HEK293 (cell line): Measurements from ENCODE around the gene MST1R.

ENCODE experiments used
- CTCF ChIA-PET: fragments of 350-600 bp; formaldehyde crosslinking; extraction: SDS; loops from one replicate; lab custom pipeline; 2021; ENCODE audit warnings: antibody characterized with exemption; lab: Yijun Ruan, JAX
- POLR2A ChIA-PET: fragments of 300-600 bp; formaldehyde crosslinking; extraction: SDS; loops from one replicate; lab custom pipeline; 2020; ENCODE audit warnings: antibody characterized with exemption, inconsistent platforms; lab: Yijun Ruan, JAX
- H3K27ac ChIP-seq: fragments of 200-500 bp; sonication (Bioruptor generic); 2 replicates; pipeline ENCODE4 v1.5.1; 2014; ENCODE audit warnings: low read depth, low read length, control low read depth, inconsistent platforms; ENCODE audit errors: extremely low read depth
- H3K36me3 ChIP-seq, 2 experiments: fragments of 200-500 bp in 1 of 2; sonication (Bioruptor generic) in 1 of 2; 1 replicate in 1 of 2; 2 replicates in 1 of 2; pipeline ENCODE4 v1.5.1; 2014 to 2017; ENCODE audit warnings: inconsistent platforms in 2 of 2, low read length in 2 of 2; ENCODE audit not compliant: control insufficient read depth in 2 of 2, insufficient read depth in 1 of 2
- H3K4me1 ChIP-seq: fragments of 200-500 bp; sonication (Bioruptor generic); 2 replicates; pipeline ENCODE4 v1.5.1; 2014; ENCODE audit warnings: mild to moderate bottlenecking, low read length, inconsistent platforms; ENCODE audit not compliant: control insufficient read depth, insufficient read depth
- H3K4me3 ChIP-seq: 2 replicates; pipeline ENCODE4 v1.5.1; 2011; ENCODE audit warnings: low read depth, mild to moderate bottlenecking, control low read depth, low read length, moderate library complexity
- H3K9me3 ChIP-seq: fragments of 200-500 bp; sonication (Bioruptor generic); 2 replicates; pipeline ENCODE4 v1.5.1; 2014; ENCODE audit warnings: low read depth, low read length, inconsistent platforms; ENCODE audit not compliant: control insufficient read depth, insufficient read depth
- EGR2 ChIP-seq: fragments of 450-650 bp; formaldehyde crosslinking; IDR thresholded peaks from 2 replicates; pipeline ENCODE4 v1.5.1; 2016; ENCODE audit warnings: low read depth, missing biosample characterization, missing genetic modification characterization
- HOXA7 ChIP-seq: sonication (generic); formaldehyde crosslinking; IDR thresholded peaks from 2 replicates; pipeline ENCODE4 v1.8.1; 2022; ENCODE audit warnings: missing genetic modification reagents, borderline replicate concordance
- IKZF3 ChIP-seq: fragments of 450-650 bp; IDR thresholded peaks from 2 replicates; pipeline ENCODE4 v1.5.0; 2018; ENCODE audit warnings: missing biosample characterization, mild to moderate bottlenecking, missing genetic modification characterization, moderate library complexity
- RBAK ChIP-seq: fragments of 450-650 bp; formaldehyde crosslinking; IDR thresholded peaks from 2 replicates; pipeline ENCODE4 v1.5.1; 2016; ENCODE audit warnings: missing biosample characterization, missing genetic modification characterization
- ZBTB7A ChIP-seq: fragments of 450-650 bp; formaldehyde crosslinking; IDR thresholded peaks from 2 replicates; pipeline ENCODE4 v1.5.1; 2016; ENCODE audit warnings: low read depth, missing biosample characterization, missing genetic modification characterization
- ZFHX2 ChIP-seq: fragments of 450-650 bp; formaldehyde crosslinking; conservative IDR thresholded peaks from 2 replicates; pipeline ENCODE4 v1.5.1; 2016; ENCODE audit warnings: missing biosample characterization, missing genetic modification characterization
- ZIC2 ChIP-seq: fragments of 450-650 bp; formaldehyde crosslinking; IDR thresholded peaks from 2 replicates; pipeline ENCODE4 v1.5.1; 2016; ENCODE audit warnings: missing biosample characterization, missing genetic modification characterization
- ZNF114 ChIP-seq: fragments of 450-650 bp; formaldehyde crosslinking; IDR thresholded peaks from 2 replicates; pipeline ENCODE4 v1.5.0; 2017; ENCODE audit warnings: missing biosample characterization, missing genetic modification characterization
- ZNF155 ChIP-seq: fragments of 450-650 bp; formaldehyde crosslinking; IDR thresholded peaks from 2 replicates; pipeline ENCODE4 v1.5.1; 2016; ENCODE audit warnings: missing biosample characterization, missing genetic modification characterization
- ZNF266 ChIP-seq: fragments of 450-650 bp; formaldehyde crosslinking; IDR thresholded peaks from 2 replicates; pipeline ENCODE4 v1.5.1; 2016; ENCODE audit warnings: missing biosample characterization, missing genetic modification characterization, low read depth
- ZNF274 ChIP-seq, 2 experiments: fragments of 200-500 bp in 1 of 2; fragments of 450-650 bp in 1 of 2; sonication (Bioruptor generic) in 1 of 2; formaldehyde crosslinking in 1 of 2; IDR thresholded peaks; 2 replicates each; pipeline versions ENCODE4 v1.5.1 to v1.6.1; 2014 to 2016; ENCODE audit warnings: borderline replicate concordance in 1 of 2, inconsistent platforms in 1 of 2, low read length in 1 of 2, missing biosample characterization in 1 of 2, missing genetic modification characterization in 1 of 2
- ZNF341 ChIP-seq: fragments of 450-650 bp; formaldehyde crosslinking; IDR thresholded peaks from 2 replicates; pipeline ENCODE4; 2016; ENCODE audit warnings: low read depth, missing biosample characterization, missing genetic modification characterization
- ZNF350 ChIP-seq: fragments of 450-650 bp; formaldehyde crosslinking; IDR thresholded peaks from 2 replicates; pipeline ENCODE4 v1.5.0; 2017; ENCODE audit warnings: missing biosample characterization, mild to moderate bottlenecking, missing genetic modification characterization
- ZNF394 ChIP-seq: fragments of 450-650 bp; formaldehyde crosslinking; IDR thresholded peaks from 2 replicates; pipeline ENCODE4 v1.5.1; 2016; ENCODE audit warnings: missing biosample characterization, missing genetic modification characterization, mild to moderate bottlenecking, moderate library complexity, borderline replicate concordance
- ZNF529 ChIP-seq: fragments of 450-650 bp; formaldehyde crosslinking; IDR thresholded peaks from 2 replicates; pipeline ENCODE4 v1.5.1; 2017; ENCODE audit warnings: missing genetic modification characterization, missing biosample characterization; ENCODE audit not compliant: insufficient replicate concordance
- ZNF548 ChIP-seq: fragments of 450-650 bp; formaldehyde crosslinking; IDR thresholded peaks from 2 replicates; pipeline ENCODE4 v1.5.1; 2016; ENCODE audit warnings: missing biosample characterization, missing genetic modification characterization
- ZNF791 ChIP-seq: fragments of 450-650 bp; formaldehyde crosslinking; IDR thresholded peaks from 2 replicates; pipeline ENCODE4 v1.5.1; 2016; ENCODE audit warnings: missing biosample characterization, missing genetic modification characterization
- ZNF792 ChIP-seq: fragments of 450-650 bp; formaldehyde crosslinking; IDR thresholded peaks from 2 replicates; pipeline ENCODE4 v1.5.1; 2016; ENCODE audit warnings: missing biosample characterization, missing genetic modification characterization
- ZNF830 ChIP-seq: fragments of 450-650 bp; IDR thresholded peaks from 2 replicates; pipeline ENCODE4 v1.5.0; 2018; ENCODE audit warnings: missing biosample characterization, missing genetic modification characterization, low read depth, mild to moderate bottlenecking, moderate library complexity
- ZNF837 ChIP-seq: fragments of 450-650 bp; formaldehyde crosslinking; IDR thresholded peaks from 2 replicates; pipeline ENCODE4 v1.5.1; 2016; ENCODE audit warnings: missing biosample characterization, missing genetic modification characterization
- TF ChIP-seq, protein P1 (sequence below): fragments of 450-650 bp; formaldehyde crosslinking; IDR thresholded peaks from 2 replicates; pipeline ENCODE4 v1.5.1; 2017; ENCODE audit warnings: missing biosample characterization, missing genetic modification characterization
- TF ChIP-seq, protein P2 (sequence below): fragments of 450-650 bp; formaldehyde crosslinking; IDR thresholded peaks from 2 replicates; pipeline ENCODE4 v1.5.1; 2016; ENCODE audit warnings: missing biosample characterization, missing genetic modification characterization
- TF ChIP-seq, protein P3 (sequence below): fragments of 450-650 bp; formaldehyde crosslinking; IDR thresholded peaks from 2 replicates; pipeline ENCODE4 v1.5.1; 2017; ENCODE audit warnings: missing biosample characterization, mild to moderate bottlenecking, missing genetic modification characterization, moderate library complexity
- TF ChIP-seq, protein P4 (sequence below): fragments of 450-650 bp; formaldehyde crosslinking; IDR thresholded peaks from 2 replicates; pipeline ENCODE4 v1.5.1; 2016; ENCODE audit warnings: missing biosample characterization, missing genetic modification characterization, borderline replicate concordance

The MST1R gene

DNA sequence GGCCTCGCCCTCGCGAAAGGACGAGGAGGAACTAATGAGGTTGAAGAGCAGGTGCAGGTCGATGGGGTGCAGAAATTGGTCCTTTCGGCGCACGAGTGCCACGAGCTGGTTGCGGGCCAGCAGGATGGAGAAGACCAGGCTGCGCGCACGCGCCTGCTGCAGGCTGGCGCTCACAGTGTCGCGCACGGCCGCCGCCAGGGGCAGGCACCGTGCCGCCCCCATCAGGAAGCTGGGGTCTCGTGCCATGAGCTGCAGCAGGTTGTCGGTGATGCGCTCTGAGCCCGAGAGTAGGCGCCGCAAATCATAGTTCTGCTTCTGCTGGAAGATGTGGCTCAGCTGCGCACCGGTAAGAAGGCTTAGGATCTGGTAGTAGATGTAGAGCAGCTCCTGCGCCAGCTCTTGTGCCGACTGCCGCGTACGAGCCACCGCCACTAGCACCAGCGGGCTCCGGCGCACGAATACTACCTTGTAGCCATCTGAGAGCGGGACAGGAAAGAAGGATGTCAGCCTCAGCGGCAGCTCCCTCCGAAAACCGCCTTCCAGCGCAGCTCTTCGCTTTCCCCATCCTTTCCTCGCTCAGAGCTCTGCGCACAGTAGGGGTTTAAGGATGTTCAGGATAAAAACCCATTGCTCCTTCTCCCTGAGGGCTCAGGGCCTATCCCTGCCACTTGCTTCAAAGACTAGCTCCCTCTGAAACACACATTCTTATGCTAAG is 6.9 kb upstream of the MST1R start:
- Histone ChIP-seq H3K36me3 (peaks cover 0 to 32% of the 10 kb centered on the region in 2 experiments; a peak in 1 of 3 replicates), H3K27ac (no peak overlapping the region), H3K4me3 (no peak overlapping the region), H3K9me3 (no peaks in the 10 kb centered on the region), H3K4me1 (no peaks in the 10 kb centered on the region)
- POLR2A ChIA-PET: no interaction called here
- CTCF ChIA-PET: interaction anchor here (0.7 kb wide), 1 partner anchor 562 kb away, joined by 3 read pairs; no protein-coding TSS in a partner anchor
- no peak for TF ChIP-seq ZNF792 (tag by site-specific recombination)
- no peak for TF ChIP-seq ZNF274 (IDR thresholded peaks at IDR 0.05; ENCODE audit: low read length)
- TF ChIP-seq ZNF274 (tag by site-specific recombination; IDR thresholded peaks at IDR 0.05; ENCODE audit: borderline replicate concordance): no peak
- no peak for TF ChIP-seq ZNF394 (tag by site-specific recombination)
- TF ChIP-seq, protein P1, sequence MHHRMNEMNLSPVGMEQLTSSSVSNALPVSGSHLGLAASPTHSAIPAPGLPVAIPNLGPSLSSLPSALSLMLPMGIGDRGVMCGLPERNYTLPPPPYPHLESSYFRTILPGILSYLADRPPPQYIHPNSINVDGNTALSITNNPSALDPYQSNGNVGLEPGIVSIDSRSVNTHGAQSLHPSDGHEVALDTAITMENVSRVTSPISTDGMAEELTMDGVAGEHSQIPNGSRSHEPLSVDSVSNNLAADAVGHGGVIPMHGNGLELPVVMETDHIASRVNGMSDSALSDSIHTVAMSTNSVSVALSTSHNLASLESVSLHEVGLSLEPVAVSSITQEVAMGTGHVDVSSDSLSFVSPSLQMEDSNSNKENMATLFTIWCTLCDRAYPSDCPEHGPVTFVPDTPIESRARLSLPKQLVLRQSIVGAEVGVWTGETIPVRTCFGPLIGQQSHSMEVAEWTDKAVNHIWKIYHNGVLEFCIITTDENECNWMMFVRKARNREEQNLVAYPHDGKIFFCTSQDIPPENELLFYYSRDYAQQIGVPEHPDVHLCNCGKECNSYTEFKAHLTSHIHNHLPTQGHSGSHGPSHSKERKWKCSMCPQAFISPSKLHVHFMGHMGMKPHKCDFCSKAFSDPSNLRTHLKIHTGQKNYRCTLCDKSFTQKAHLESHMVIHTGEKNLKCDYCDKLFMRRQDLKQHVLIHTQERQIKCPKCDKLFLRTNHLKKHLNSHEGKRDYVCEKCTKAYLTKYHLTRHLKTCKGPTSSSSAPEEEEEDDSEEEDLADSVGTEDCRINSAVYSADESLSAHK (tag by site-specific recombination): no peak
- TF ChIP-seq, protein P2, sequence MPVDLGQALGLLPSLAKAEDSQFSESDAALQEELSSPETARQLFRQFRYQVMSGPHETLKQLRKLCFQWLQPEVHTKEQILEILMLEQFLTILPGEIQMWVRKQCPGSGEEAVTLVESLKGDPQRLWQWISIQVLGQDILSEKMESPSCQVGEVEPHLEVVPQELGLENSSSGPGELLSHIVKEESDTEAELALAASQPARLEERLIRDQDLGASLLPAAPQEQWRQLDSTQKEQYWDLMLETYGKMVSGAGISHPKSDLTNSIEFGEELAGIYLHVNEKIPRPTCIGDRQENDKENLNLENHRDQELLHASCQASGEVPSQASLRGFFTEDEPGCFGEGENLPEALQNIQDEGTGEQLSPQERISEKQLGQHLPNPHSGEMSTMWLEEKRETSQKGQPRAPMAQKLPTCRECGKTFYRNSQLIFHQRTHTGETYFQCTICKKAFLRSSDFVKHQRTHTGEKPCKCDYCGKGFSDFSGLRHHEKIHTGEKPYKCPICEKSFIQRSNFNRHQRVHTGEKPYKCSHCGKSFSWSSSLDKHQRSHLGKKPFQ (tag by site-specific recombination): no peak
- TF ChIP-seq, protein P3, sequence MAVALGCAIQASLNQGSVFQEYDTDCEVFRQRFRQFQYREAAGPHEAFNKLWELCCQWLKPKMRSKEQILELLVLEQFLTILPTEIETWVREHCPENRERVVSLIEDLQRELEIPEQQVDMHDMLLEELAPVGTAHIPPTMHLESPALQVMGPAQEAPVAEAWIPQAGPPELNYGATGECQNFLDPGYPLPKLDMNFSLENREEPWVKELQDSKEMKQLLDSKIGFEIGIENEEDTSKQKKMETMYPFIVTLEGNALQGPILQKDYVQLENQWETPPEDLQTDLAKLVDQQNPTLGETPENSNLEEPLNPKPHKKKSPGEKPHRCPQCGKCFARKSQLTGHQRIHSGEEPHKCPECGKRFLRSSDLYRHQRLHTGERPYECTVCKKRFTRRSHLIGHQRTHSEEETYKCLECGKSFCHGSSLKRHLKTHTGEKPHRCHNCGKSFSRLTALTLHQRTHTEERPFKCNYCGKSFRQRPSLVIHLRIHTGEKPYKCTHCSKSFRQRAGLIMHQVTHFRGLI (tag by site-specific recombination): no peak
- TF ChIP-seq, protein P4, sequence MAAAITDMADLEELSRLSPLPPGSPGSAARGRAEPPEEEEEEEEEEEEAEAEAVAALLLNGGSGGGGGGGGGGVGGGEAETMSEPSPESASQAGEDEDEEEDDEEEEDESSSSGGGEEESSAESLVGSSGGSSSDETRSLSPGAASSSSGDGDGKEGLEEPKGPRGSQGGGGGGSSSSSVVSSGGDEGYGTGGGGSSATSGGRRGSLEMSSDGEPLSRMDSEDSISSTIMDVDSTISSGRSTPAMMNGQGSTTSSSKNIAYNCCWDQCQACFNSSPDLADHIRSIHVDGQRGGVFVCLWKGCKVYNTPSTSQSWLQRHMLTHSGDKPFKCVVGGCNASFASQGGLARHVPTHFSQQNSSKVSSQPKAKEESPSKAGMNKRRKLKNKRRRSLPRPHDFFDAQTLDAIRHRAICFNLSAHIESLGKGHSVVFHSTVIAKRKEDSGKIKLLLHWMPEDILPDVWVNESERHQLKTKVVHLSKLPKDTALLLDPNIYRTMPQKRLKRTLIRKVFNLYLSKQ (tag by site-specific recombination): no peak
- no peak for TF ChIP-seq ZBTB7A (tag by site-specific recombination)
- TF ChIP-seq, all 188 proteins: peak for 0

DNA sequence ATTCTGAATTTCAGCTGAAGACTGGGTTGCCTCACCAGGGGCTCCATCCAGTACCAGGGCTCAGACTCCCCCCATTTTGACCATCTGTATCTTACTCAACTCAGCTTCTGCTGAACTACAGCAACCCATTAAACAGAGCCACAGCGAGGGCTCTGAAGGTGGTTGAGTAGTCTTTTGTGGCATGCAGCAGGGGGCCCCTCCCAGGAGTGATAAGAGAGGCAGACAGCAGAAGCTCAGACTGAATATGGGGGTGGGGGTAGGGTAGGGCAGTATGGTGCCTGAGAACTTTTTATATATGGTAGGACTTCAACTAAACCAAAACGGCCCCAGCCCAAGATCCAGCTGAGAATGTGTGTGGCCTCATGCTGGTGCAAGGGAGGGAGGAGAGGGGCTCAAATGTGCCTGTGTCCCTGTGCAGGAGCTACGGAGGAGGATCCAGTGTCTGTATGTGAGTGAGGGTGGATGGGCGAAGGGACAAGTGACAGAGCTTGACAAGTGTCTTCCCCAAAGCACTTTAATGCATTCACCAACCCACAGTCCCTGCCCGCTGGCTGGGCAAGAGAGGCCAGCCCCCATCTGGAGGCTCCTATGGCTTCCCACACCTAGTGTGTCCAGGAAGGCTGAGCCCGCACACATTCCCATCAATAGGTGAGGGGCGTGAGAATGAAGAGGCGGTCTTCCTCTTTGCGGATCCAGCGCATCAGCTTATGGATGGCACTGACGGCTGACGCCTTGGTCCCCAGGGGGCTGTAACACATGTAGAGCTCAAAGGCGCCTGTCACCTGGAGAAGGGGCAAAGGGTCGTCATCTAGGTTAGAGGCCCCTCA is 4.9 kb upstream of the MST1R start:
- ChIA-PET POLR2A (interaction anchor here (0.5 to 1.1 kb wide), 2 partner anchors 95 to 105 kb away, joined by 3 read pairs; partner anchors contain the start of genes INKA1 and UBA7), CTCF (interaction anchor here (0.6 to 1.6 kb wide), 3 partner anchors 9 to 187 kb away, joined by 3 to 4 read pairs (median 3); no protein-coding TSS in a partner anchor)
- no peak overlapping the region for H3K4me3 ChIP-seq
- H3K9me3 ChIP-seq: no peaks in the 10 kb centered on the region
- H3K36me3 ChIP-seq: peaks cover 0 to 32% of the 10 kb centered on the region in 2 experiments; a peak in 1 of 3 replicates
- H3K4me1 ChIP-seq: no peaks in the 10 kb centered on the region
- no peak overlapping the region for H3K27ac ChIP-seq
- TF ChIP-seq ZFHX2 (tag by site-specific recombination) (peak; percentile 60), ZNF341 (no peak), ZNF114 (tag by site-specific recombination) (no peak), ZNF791 (no peak), ZNF529 (tag by site-specific recombination) (no peak), ZNF548 (tag by site-specific recombination) (no peak), EGR2 (tag by site-specific recombination) (peak; percentile 79), ZNF266 (no peak), ZIC2 (tag by site-specific recombination) (peak; percentile 93), IKZF3 (tag by site-specific recombination) (no peak), RBAK (tag by site-specific recombination) (no peak), ZNF155 (tag by site-specific recombination) (no peak), ZNF837 (no peak), ZNF830 (tag by site-specific recombination) (no peak), ZNF350 (tag by site-specific recombination) (no peak), HOXA7 (no peak)
